ENCODE measurements around the gene BYSL.

BYSL gene

GRCh38 chr6:41943456-41943855 is 22.2 kb downstream of the BYSL start:
- peaks cover 16% of the 10 kb centered on the region for H3K4me1 ChIP-seq (ENCODE audit: insufficient read depth, poor library complexity, severe bottlenecking)
- ATAC-seq (ENCODE audit: low read depth) (no peak), DNase-seq (ENCODE audit: low spot score) (no peak)
- no peak overlapping the region for H3K27ac ChIP-seq (ENCODE audit: poor library complexity, severe bottlenecking)
- H3K9me3 ChIP-seq (ENCODE audit: severe bottlenecking): no peaks in the 10 kb centered on the region
- no peaks in the 10 kb centered on the region for H3K27me3 ChIP-seq (ENCODE audit: insufficient read depth, poor library complexity, severe bottlenecking)
- TF ChIP-seq CTCF (IDR thresholded peaks at IDR 0.05; ENCODE audit: poor library complexity, severe bottlenecking): no peak
- no peak overlapping the region for H3K4me3 ChIP-seq (ENCODE audit: severe bottlenecking)
- H3K36me3 ChIP-seq (ENCODE audit: low read depth): peaks cover 5% of the 10 kb centered on the region; the same call in 1 of the 2 replicates

GRCh38 chr6:41947581-41948220 is 26.4 kb downstream of the BYSL start:
- Histone ChIP-seq H3K27ac (ENCODE audit: poor library complexity, severe bottlenecking) (no peak overlapping the region), H3K4me1 (ENCODE audit: insufficient read depth, poor library complexity, severe bottlenecking) (no peaks in the 10 kb centered on the region), H3K36me3 (ENCODE audit: low read depth) (no peaks in the 10 kb centered on the region), H3K4me3 (ENCODE audit: severe bottlenecking) (no peak overlapping the region), H3K27me3 (ENCODE audit: insufficient read depth, poor library complexity, severe bottlenecking) (no peaks in the 10 kb centered on the region), H3K9me3 (ENCODE audit: severe bottlenecking) (no peaks in the 10 kb centered on the region)
- ATAC-seq (ENCODE audit: low read depth): no peak
- no peak for TF ChIP-seq CTCF (IDR thresholded peaks at IDR 0.05; ENCODE audit: poor library complexity, severe bottlenecking)
- no peak for DNase-seq (ENCODE audit: low spot score)

- H3K9me3 ChIP-seq (ENCODE audit: severe bottlenecking): no peaks in the 10 kb centered on the region
- H3K27me3 ChIP-seq (ENCODE audit: insufficient read depth, poor library complexity, severe bottlenecking): no peaks in the 10 kb centered on the region
- DNase-seq (ENCODE audit: low spot score) (no peak), ATAC-seq (ENCODE audit: low read depth) (no peak)
- no peak overlapping the region for H3K4me3 ChIP-seq (ENCODE audit: severe bottlenecking)
- no peak for TF ChIP-seq CTCF (IDR thresholded peaks at IDR 0.05; ENCODE audit: poor library complexity, severe bottlenecking)
- H3K4me1 ChIP-seq (ENCODE audit: insufficient read depth, poor library complexity, severe bottlenecking): no peaks in the 10 kb centered on the region
- H3K27ac ChIP-seq (ENCODE audit: poor library complexity, severe bottlenecking): no peak overlapping the region
- no peaks in the 10 kb centered on the region for H3K36me3 ChIP-seq (ENCODE audit: low read depth)
Measured at GRCh38 chr6:41954668-41955067, 33.4 kb downstream of the BYSL start.

GRCh38 chr6:41955412-41955811 is 34.1 kb downstream of the BYSL start:
- Histone ChIP-seq H3K9me3 (ENCODE audit: severe bottlenecking) (no peaks in the 10 kb centered on the region), H3K27me3 (ENCODE audit: insufficient read depth, poor library complexity, severe bottlenecking) (no peaks in the 10 kb centered on the region), H3K36me3 (ENCODE audit: low read depth) (no peaks in the 10 kb centered on the region), H3K27ac (ENCODE audit: poor library complexity, severe bottlenecking) (no peak overlapping the region), H3K4me3 (ENCODE audit: severe bottlenecking) (no peak overlapping the region), H3K4me1 (ENCODE audit: insufficient read depth, poor library complexity, severe bottlenecking) (no peaks in the 10 kb centered on the region)
- ATAC-seq (ENCODE audit: low read depth) (no peak), DNase-seq (ENCODE audit: low spot score) (no peak)
- TF ChIP-seq CTCF (IDR thresholded peaks at IDR 0.05; ENCODE audit: poor library complexity, severe bottlenecking): no peak

- ATAC-seq (ENCODE audit: low read depth): no peak
- TF ChIP-seq CTCF (IDR thresholded peaks at IDR 0.05; ENCODE audit: poor library complexity, severe bottlenecking): no peak
- no peak overlapping the region for H3K27ac ChIP-seq (ENCODE audit: poor library complexity, severe bottlenecking)
Measured at GRCh38 chr6:41957117-41957516, 35.8 kb downstream of the BYSL start.

More at GRCh38 chr6:41957117-41957516, 35.8 kb downstream of the BYSL start:
- H3K9me3 ChIP-seq (ENCODE audit: severe bottlenecking): no peaks in the 10 kb centered on the region
- no peaks in the 10 kb centered on the region for H3K27me3 ChIP-seq (ENCODE audit: insufficient read depth, poor library complexity, severe bottlenecking)
- DNase-seq (ENCODE audit: low spot score): no peak
- no peaks in the 10 kb centered on the region for H3K36me3 ChIP-seq (ENCODE audit: low read depth)
- H3K4me3 ChIP-seq (ENCODE audit: severe bottlenecking): no peak overlapping the region
- H3K4me1 ChIP-seq (ENCODE audit: insufficient read depth, poor library complexity, severe bottlenecking): no peaks in the 10 kb centered on the region

All from RWPE2 (cell line).